Stimulated activated CD8-positive, alpha-beta memory T cell treated with anti-CD3 and anti-CD28 coated beads, Interleukin-7, amount 100 ng/mL, for 48 hours (primary cell): ENCODE data around the gene CASK.

Source experiments
- DNase-seq, 2 donors: peaks; one replicate each; pipeline ENCODE4 v3.0.0-alpha.2; 2020; ENCODE audit warnings: low read depth in 1 of 2; ENCODE audit errors: extremely low read depth in 1 of 2

CASK gene

DNA sequence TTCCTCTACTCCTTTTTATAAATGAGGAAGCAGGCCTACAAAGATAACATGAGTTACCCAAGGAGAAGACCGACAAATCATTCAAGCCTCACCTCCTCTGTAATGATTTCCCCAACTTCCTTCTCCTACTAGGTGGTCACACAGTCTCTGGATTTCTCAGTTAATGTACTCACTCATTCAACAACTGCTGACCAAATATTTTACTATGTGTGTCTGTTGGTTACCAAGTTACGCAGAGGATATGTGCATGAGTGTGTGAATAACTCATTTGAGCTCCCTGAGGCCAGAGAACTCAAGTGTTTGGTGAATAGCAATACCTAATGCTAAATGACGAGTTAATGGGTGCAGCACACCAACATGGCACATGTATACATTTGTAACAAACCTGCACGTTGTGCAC lies 10.4 kb downstream of the CASK start:
- DNase-seq, result no peak

DNA sequence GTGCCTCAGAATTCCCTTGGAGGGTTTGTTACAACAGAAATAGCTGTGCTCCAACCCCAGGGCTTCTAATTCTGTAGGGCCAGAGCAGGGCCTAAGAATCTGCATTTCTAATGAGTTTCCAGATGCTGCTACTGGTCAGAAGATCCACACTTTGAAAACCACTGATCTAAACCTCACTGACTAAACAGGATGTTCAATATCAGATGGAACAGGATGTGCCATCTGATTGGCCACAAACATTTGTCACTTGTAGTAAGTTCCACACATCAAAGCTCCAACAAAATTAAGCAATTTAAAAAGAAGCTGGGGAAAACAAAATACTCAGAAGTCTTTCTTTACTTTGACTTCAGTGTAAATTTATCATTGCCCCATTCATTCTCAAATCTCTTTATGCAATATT lies 14.3 kb downstream of the CASK start:
- no peak for DNase-seq

DNA sequence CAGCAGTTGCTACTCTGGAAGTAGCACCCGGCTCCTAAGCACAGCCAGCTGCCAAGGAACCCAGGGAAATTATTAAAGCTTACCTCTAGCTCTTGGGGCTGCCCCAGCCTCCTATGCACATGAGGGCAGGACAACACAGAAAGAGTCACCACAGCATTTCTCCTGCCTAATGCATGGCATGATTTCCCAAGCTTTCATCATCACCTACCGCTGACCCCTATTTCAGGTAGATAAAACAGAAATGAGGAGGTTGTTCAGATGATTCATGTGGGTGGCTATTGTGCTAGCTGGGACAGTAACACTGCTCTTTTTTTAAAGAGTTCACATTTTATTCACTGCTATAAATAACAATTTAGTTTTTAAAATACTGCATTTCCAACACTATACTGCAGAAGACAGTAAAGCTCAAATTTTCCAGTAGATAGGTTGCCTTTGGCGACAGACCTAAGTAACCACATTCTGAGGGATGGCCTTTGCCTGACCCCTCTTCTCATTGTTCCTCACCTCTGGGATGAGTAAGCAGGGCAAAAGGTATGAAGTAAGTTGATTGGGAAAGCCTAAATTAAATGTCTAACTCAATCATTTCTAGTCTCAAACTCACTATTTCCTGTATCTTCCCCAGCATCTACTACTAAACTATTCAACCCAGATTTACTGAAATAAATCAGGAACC lies 16.7 kb downstream of the CASK start:
- no peak for DNase-seq

DNA sequence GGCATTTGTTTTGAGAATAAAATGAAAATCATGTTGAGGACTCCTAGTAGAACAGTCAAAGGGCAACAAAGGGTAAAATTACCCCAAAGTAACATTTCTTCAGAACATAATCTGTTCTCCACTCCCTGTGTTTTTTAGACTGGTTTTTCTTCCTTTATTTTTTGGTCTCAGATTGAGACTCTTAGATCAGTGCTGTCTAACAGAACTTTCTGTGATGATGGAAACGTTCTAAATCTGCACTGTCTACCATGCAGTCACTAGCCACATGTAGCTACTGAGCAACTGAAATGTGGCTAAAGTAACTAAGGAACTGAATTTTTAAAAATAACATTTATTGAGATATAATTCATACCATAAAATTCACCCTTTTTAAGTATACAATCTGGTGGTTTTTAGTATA lies 19.8 kb downstream of the CASK start:
- no peak for DNase-seq

DNA sequence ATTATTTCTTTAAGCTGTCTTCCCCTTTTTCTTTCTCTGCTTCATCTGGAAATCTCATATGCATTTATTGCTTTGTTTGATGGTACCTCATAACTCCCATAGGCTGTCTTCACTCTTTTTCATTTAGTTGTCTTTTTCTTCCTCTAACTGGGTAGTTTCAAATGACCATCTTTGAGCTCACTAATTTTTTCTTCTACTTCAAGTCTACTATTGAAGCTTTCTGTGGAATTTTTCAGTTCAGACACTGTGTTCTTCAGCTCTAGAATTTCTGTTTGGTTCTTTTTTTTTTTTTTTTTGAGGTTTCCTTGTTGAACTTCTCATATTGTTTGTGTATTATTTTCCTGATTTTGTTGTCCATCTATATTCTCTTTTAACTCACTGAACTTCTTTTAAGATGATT lies 23.0 kb downstream of the CASK start:
- no peak for DNase-seq

DNA sequence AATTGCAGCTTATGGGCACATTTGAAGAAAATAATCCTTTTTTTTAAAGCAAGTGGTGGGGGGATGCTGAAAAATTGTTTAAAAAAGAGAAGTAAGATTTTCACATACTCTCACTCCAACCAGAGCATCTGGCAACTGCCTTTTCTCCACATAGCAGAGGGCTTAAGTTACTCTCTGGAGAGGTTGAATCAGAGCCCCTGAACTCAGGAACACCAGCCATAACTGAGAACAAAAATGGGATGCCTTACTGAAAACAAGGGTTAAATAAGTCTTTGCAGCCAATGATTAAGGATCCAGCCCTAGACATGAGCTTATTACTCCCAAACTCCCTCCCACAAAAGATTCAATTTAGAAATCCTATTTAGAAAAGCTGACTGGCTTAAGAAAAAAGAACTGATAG lies 27.5 kb downstream of the CASK start:
- no peak for DNase-seq

DNA sequence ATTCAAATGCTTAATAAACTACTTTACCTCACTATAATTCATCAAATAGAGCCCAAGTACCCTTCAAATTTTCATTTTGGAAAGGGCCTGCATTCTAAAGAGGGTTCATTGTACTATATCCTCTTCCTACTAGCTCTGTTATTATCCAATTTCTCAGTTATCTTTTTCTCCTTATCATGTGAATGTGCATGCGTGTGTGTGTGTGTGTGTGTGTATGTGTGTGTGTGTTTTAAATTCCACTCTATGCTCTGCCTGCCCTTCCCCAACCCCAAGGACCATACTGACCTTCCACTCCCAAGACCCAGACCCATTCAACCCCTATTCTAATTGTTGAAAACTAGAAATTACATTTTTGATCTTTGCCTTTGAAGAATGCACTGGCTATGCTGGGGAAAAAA lies 33.3 kb downstream of the CASK start:
- no peak for DNase-seq

DNA sequence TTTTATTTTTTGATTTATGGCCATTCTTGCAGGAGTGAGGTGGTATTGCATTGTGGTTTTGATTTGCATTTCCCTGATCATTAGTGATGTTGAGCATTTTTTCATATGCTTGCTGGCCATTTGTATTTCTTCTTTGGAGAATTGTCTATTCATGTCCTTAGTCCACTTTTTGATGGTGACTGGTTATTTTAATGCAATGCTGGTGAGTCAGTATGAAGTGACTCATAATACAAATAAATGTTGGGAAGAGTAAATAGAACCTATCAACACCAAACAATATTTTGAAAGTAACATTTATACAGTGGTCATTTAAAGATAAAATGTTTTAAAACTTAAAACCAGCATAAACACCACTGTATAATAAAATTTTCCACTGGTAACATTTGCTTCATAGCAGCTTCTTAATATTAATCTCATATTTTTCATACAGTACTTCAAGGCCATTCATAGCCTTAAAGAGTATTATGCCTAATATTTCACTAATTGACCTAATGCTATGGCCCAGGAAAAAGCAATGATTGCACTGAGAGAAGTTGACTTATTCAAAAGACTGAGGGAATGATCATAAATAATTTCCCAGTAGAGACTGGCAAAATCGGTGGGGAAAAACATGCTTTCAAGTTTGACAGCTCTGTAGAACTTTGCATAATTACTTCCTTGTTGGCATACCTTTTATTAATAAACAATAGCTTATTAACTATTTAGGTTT lies 33.9 kb downstream of the CASK start:
- no peak for DNase-seq

DNA sequence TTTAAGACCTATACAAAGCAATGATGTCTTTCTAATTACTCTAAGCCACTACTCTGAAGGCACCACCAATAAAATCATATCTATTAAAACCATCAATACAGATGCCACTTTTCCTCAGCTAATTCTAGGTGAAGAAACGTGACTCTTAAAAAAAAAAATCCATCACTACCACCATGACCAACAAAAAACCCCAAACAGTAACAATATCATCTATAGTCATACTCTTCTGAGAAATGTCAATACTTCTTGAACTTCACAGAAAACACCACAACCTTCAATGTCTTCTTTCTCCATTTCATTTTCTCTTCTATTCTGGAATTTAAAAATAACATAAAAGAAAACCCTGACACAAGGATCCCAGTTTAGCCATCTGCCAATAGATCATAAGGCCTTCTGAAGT lies 35.7 kb downstream of the CASK start:
- DNase-seq, result no peak

DNA sequence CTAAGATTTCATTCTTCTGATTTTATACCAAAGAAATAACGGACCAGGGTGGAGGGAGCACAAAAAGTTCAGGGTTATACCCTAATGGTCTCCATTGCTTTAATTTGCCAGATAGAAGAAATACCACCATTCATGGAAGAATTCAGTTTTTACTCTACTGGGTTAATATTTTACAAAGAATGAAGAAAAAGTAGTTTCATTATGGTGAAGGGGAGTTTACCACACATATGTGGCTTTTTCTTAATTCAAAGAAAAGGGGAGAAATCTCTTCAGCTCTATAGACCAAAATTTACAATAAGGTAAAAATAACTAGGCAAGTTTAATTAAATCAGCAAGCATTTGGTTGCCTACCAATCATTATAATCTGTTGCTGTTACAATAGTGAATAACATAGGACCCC lies 37.6 kb downstream of the CASK start:
- no peak for DNase-seq

DNA sequence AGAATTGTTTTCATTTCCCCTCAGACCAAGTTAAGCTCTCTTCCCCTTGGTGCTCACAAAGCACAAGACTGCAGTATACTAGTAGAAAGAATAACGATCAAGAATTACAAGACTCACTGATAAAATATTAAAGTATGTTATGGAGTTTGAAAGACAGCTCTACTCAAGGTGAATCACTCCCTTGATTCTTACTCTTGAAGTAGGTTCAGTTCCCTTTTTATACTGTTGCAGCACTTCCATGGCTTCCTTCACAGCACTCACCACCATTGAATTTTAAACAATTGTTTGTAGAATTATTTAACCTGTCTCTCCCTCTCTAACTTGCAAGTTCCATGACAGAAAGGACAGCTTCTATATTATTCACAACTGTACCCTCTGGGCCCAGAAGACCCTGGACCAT lies 42.2 kb downstream of the CASK start:
- DNase-seq, result no peak

DNA sequence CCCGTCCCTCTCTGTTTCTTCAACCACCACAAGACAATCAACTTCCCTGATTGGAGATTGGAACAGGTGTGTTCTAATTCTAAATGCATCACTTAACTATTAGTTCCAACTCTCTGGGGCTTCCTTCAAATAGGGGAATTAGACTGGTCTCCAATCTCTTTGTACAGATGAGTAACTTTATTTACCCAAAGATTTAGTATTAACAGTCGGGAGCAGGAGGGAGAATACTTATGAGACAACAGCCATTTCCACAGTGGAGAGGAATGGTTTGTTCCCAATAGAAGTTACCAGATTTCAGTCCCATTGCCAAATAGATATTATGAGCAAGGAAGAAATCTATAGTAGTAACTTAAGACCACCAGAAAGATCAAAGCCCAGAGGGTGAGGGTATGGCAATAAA lies 46.2 kb downstream of the CASK start:
- no peak for DNase-seq

DNA sequence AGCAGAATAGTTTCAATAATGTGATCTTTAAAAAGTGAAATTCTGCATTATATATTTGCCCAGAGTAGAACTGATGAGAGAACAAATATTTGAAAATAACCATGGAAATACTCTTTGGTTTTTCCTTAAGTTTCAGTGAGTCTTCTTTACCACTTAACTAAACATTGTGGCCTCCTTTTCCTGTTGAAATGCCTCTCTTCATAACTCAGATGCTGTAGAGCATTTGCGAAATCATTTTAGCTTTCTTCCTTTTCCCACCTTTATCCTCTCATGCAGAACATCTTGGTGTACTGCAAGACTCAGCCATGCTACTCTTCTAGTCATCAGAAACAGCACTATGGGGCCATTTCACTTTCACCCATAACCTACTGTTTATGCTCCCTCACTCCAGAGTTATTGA lies 48.2 kb downstream of the CASK start:
- DNase-seq, result no peak

DNA sequence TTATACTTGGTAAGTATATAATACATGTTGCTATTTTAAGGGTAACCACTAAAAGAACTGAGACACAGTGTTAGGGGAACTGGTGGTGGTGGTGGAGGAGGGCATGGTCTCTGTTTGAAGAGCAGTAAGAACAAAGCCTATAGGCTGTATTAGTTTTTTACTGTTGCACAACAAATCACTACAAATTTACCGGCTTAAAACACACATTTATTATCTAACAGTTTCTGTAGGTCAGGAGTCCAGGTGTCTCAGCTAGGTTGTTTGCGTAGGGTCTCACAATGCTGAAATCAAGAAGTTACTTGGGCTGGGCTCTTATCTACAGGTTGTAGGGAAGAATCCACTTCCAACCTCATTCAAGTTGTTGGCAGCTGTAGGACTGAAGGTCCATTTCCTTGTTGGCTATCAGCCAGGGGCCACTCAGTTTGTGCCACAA lies 52.6 kb downstream of the CASK start:
- no peak for DNase-seq

DNA sequence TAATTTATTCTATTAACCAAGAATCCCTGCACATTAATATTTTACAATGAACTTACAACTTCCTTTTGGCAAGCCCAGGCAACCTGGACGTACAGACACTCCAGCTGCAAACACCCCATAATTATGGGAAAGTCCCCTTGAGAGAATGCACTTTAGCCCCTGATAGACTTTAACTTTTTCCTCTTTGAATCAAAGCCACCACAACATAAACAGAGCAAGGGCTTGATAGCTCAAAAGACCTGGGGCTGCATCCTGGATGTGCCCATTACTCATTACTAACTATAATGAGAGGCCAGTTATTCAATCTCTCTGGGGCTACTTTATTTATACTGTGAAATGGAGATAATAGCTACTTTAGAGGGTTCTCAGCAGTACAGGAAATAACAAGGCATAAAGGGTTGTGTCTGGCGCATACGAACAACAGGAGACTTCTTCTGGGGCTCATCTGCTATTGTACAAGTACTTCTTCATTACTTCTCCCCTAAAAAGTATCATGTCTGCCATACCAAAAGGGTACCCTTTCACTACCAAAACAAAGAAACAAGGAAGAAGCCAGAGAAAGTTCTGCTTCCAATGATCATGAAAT lies 54.9 kb downstream of the CASK start:
- no peak for DNase-seq

DNA sequence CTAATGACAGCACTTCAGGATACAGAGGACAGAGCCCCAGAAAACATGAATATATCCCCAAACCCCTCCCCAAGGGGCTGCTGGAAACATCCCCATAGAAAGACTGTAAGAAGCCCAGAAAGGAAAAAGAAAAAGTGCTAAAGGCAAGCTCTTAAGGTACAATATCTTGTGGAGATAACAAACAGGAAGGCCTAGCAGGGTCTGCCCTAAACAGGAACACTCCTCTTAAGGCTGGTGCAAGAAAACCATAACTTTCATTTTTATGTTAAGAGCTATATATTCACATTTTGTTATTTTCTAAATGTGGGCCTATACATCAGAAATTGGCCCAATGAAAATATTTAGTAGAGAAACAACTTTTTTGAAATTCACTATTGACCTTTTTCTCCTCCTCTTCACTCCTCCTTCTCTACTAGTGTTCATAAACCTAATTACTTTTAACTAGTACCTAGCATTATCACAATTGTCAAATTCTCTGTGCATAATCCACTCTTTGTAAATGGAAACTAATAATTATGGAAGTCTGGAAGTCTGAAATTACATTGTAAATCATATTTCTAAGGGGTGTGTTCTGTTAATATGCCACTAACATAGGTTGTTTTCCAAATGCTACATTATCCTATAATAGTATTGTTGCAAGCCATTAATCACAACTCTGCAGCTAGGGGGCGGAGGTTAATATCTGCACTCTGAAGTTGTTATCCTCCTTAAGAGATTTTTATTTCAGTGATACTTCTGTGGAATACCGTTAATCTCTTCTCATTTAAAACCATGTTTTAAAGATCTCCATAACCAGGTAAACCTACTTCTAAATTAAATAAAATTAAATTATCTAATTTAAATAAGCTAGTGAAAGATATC lies 59.8 kb downstream of the CASK start:
- no peak for DNase-seq

DNA sequence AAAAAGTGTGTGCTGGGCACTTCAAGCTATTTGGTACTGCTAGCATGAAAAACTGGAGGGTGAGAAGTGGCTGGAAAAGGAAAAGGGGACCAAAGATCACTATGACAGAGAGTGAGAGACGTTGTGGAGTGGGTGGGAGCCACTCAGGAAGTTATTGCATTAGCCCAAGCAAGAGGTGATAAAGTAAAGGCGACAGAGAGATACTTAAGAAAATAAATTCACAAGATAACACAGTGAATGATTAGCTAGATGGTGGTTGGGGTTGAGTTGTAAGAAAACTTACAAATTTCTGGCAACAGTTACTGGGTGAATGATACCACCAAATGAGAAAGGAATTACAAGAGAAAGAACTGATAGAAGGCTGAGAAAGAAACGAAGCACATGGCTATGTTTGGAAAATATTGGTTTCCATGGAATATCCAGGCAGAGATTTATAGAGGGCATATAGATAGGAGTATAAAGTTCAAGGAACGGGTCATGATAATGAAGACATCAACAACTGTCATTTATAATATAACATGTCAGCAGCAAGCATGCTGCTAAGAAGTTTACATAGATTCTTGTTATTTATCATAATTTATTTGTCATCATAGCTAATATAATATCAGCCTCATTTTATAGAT lies 60.7 kb downstream of the CASK start:
- no peak for DNase-seq

DNA sequence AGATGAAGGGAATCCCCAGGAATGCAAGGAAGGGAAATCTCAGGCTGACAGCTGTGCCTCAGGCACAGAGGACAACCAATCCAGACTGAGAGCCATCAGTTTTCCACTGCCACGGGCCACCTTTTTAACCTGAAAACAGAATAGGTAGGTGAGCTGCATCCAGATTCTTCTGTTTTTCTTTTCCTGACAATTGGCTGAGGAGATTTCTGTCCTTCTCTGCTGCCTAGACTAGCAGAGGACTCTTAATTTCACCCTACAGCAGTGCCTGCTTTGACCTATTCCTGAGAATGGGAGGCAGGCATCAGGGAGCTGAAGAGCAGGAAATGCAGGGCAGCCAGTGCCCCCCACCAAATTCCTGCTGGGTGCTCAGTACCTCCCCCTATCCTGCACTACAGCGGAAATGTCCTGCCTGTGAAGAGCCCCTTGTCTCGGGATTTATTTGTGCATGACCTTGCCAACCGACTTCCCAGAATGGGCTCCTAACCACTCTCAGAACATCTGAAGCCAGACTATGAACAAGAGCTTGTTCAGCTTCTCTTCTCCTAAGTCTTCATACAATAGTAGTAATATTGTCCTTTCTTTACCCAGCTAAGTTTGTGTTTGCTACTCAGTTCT lies 65.1 kb downstream of the CASK start:
- DNase-seq, result no peak

DNA sequence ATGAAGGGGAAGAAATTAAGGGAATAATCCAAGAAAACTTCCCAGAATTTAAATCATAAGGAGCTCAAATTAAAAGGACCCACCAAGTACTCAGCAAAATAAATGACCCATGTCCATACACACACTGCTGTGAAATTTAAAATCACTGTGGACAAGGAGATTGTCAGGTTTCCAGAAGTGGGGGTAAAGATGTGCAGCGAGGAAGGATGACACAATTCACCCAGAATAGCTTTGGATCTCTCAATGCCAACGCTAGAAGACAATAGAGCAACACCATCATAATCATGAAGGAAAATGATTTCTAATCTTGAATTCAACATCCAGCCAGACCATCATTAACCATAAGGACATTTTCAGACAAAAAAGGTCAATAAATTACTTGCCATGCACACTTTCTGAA lies 65.7 kb downstream of the CASK start:
- DNase-seq, result no peak

DNA sequence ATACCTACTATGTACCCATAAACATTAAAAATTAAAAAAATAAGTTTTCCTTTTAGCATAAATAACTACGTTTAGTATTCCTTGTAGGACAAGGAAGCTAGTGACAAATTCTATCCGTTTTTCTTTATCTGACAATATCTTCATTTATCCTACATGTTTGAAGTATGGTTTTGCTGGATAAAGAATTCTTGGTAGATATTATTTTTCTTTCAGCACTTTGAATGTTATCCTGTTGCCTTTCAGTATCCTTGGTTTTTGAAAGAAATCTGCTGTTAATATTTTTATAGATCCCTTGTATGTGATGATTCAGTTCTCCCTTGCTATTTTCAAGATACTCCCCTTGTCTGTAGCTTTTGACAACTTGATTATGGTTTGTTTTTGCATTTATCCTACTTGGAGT lies 76.6 kb downstream of the CASK start:
- DNase-seq, result no peak
